GM12801 (cell line): ENCODE data around the gene TAX1BP1.

ENCODE experiments used
- CTCF ChIP-seq: IDR thresholded peaks from one replicate; pipeline ENCODE4 v1.5.1; 2011; ENCODE audit warnings: control low read depth; ENCODE audit not compliant: insufficient read length; ENCODE audit errors: extremely low read depth

Gene TAX1BP1

DNA sequence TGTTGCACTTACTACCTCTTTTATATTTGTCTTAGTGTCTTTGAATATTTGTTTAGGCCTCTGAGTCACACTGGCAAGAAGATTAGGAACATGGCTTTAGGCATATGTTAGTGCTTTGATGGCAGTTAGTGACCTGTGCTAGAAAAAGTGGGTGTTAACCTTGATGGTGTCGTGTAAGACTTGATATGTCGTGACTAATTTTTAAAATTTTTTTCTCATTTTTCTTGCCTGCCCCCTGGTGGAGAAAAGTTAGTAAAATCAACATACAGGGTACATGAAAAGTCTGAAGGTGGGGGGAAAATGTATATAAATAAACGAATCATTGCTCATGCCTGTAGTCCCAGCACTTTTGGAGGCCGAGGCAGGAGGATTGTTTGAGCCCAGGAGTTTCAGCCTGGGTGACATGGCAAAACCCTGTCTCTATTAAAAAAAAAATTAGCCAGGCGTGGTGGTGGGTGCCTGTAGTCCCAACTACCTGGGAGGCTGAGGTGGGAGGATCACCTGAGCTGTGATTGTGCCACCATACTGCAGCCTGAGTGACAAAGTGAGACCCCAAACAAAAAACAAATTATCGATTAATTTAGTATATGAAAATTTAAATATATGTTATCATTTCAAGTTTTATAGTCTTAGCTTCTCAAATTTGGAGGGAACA, 44.6 kb downstream of the TAX1BP1 start:
- no peak for TF ChIP-seq CTCF

DNA sequence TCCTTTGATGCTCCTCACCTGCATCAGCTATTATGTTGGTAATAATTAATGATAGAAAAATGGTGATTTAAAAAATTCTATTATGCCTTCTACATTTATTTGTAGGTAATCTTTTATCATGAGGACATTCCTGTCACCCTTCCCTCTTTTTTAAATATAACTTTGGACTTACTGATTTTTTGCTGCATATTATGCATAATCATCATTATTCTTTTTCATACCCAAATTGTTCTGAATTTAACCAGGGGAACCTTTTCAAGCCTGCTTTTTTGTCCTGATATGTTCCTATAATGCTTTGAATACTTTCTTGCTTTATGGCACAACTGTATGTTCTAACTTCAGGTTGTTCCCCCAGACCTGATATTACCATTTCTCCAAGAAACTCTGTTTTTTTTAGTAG, 48.5 kb downstream of the TAX1BP1 start:
- no peak for TF ChIP-seq CTCF

DNA sequence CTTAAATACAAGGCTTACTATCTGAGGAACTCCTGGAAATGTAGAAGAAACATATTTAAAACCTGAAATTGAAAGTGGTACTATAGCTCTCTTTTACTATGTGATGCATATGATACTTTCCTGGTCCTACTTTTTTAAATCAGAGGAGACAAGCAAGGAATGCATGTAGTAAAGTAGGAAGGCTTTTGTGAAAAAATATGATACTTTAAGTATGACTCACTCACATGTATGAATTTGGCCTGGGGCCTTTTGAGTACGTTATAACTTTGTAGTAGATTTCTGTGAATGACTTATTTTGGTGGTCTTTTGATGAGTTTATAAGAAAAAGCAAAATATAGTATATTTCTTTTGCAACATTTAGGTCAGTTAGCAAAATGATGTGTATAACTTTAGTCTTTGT, 53.8 kb downstream of the TAX1BP1 start:
- TF ChIP-seq CTCF, result no peak

GRCh38 chr7:27795977-27796376, 56.0 kb downstream of the TAX1BP1 start:
- TF ChIP-seq CTCF, result no peak

- no peak for TF ChIP-seq CTCF
These were observed 59.2 kb downstream of the TAX1BP1 start for GRCh38 chr7:27799212-27799611.

- no peak for TF ChIP-seq CTCF
These were observed 63.0 kb downstream of the TAX1BP1 start for GRCh38 chr7:27802999-27803398.

GRCh38 chr7:27804139-27804538, 64.2 kb downstream of the TAX1BP1 start:
- TF ChIP-seq CTCF, result no peak
